Fibroblast of lung (primary cell): ENCODE data around the gene FAXC.

Source experiments
- EZH2 ChIP-seq: IDR thresholded peaks from 2 replicates; pipeline ENCODE4 v1.5.1; 2012; ENCODE audit warnings: low read length, control low read depth, mild to moderate bottlenecking; ENCODE audit errors: missing control alignments
- TF ChIP-seq, protein P1 (sequence below), 2 donors: IDR thresholded peaks in 1 of 2; conservative IDR thresholded peaks in 1 of 2; 1 replicate in 1 of 2; 2 replicates in 1 of 2; pipeline ENCODE4 v1.5.1; 2011 to 2012; ENCODE audit warnings: low read length in 2 of 2, control low read depth in 1 of 2, inconsistent platforms in 1 of 2, low read depth in 1 of 2, mild to moderate bottlenecking in 1 of 2

DNA sequence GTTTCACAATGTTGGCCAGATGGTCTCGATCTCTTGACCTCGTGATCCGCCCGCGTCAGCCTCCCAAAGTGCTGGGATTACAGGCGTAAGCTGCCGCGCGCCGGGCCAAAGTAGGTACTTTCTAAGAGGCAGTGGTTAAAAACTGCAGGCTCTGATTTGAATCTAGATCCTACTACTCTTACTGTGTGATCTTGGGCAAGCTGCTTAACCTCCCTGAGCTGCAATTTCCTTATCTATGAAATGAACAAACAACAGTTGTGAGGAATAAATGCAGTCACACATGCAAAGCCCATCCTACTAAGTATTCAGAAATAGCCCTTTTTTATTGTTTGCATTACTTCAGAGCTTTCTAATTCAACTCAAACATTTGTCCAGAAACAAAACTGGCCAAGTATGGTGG lies 2.9 kb downstream of the FAXC start:
- TF ChIP-seq, protein P1, sequence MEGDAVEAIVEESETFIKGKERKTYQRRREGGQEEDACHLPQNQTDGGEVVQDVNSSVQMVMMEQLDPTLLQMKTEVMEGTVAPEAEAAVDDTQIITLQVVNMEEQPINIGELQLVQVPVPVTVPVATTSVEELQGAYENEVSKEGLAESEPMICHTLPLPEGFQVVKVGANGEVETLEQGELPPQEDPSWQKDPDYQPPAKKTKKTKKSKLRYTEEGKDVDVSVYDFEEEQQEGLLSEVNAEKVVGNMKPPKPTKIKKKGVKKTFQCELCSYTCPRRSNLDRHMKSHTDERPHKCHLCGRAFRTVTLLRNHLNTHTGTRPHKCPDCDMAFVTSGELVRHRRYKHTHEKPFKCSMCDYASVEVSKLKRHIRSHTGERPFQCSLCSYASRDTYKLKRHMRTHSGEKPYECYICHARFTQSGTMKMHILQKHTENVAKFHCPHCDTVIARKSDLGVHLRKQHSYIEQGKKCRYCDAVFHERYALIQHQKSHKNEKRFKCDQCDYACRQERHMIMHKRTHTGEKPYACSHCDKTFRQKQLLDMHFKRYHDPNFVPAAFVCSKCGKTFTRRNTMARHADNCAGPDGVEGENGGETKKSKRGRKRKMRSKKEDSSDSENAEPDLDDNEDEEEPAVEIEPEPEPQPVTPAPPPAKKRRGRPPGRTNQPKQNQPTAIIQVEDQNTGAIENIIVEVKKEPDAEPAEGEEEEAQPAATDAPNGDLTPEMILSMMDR (conservative IDR thresholded peaks at IDR 0.05 in 1 of 2, IDR thresholded peaks at IDR 0.05 in 1 of 2; ENCODE audit: low read depth in 1 of 2, low read length in 2 of 2) = no peak
- TF ChIP-seq EZH2 = no peak
